Left colon (tissue), 2 donors: ENCODE results near the gene ZFP3. TPM values are rescaled to one million over a fixed set of nuclear protein-coding genes. Genes with fewer than 3 reads are reported as not detected.
A peak's percentile ranks its signal among the peaks of the same experiment; 100 is the strongest.
"Not testable (repeated sequence)": the region's sequence is repeated elsewhere in the genome, so short reads cannot be mapped to it uniquely, and the experiment has no call there.

ENCODE experiments used
- ATAC-seq: fragments of 200-7000 bp; cut with Tn5 transposase; one replicate; pipeline ENCODE4 v1.9.1; 2020; ENCODE audit warnings: mild to moderate bottlenecking, moderate library complexity
- DNase-seq, 2 donors: peaks; one replicate each; pipeline ENCODE4 v3.0.0-alpha.2; 2020
- intact Hi-C, 2 donors: fragments of 100-400 bp; cut with DNase I in 1 of 2; cut with micrococcal nuclease in 1 of 2; formaldehyde crosslinking; loops; one replicate each; pipeline versions ENCODE4 v1.11.2 to v1.14.0; 2022; cut with DNase I, micrococcal nuclease
- total RNA-seq, 2 donors: library from RNA; stranded (reverse); fragmentation: NEBNext Ultra II Directional; extraction: Animal tissue kit (Norgen Biotek cat#: 25700); gene quantifications; one replicate each; pipeline ENCODE4 v1.2.1, GENCODE V29; 2021
- donor health status: DM: no; HTN: no; CAD: no.
- donor health status: DM: yes; HTN: yes; CAD: no.

The ZFP3 gene
- total RNA-seq, 2 donors from 2014 or later, result 8.0 to 8.6 TPM

DNA sequence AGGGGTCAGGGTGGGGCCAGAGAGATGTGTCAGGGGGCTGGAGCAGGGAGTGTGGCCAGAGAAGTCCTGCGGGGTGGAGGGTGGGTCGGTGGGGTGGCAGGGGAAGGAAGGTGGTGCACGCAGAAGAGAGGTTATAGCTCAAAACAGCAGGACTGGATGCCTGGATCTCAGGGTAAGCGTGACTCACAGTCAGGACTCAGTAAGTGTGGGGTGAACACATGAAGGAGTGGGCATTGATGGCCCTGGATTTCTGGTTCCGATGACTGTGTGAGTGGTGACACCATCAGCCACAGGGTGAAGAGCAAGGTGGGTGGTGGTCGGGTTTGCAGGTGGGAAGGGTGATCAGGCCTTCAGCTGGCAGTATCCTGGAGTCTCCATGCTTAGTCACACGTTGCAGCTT, 43.8 kb downstream of the ZFP3 start:
- intact Hi-C loops, ATAC-seq: not testable (repeated sequence)
- peak in 1 of 2 donors; percentile 14 for DNase-seq

DNA sequence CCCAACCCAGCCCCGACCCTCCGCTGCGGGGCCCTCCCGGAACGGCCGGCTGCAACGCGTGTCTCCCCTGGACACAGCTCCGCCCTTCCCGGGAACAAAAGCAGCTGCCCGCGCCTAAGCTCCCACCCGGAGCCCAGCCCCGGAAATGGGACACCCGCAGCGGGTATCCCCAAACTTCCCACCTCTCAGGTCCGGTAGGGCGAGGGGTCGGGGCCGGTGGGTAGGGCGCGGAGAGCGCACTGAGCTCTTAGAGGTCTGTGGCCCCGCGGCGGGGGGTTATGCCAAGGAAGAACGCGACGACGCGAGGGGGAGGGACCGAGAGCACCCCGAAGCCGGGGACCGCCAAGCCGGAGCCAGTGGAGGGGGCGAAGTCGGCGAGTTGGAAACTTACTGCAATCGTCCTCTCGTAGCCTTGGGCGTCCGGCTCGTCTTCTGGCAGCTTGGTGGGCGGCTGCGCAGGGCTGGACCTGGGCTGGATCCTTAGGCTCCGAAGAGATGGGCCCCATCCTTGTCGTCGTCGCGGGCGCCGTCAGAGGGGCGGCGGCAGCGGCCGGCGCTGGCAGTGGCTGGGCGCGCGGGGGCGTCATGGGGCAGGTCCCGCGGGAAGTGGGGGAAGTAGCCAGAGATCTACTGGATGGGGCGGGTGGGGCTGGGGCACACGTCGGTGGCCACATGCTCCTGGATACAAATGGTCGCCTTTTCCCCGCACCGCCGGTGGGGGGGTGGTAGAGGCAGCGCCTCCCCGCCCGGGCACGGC, 44.5 kb downstream of the ZFP3 start:
- intact Hi-C loops, result no loop called here
- DNase-seq (peak; percentile 26 to 29), ATAC-seq (peak; percentile 82)

DNA sequence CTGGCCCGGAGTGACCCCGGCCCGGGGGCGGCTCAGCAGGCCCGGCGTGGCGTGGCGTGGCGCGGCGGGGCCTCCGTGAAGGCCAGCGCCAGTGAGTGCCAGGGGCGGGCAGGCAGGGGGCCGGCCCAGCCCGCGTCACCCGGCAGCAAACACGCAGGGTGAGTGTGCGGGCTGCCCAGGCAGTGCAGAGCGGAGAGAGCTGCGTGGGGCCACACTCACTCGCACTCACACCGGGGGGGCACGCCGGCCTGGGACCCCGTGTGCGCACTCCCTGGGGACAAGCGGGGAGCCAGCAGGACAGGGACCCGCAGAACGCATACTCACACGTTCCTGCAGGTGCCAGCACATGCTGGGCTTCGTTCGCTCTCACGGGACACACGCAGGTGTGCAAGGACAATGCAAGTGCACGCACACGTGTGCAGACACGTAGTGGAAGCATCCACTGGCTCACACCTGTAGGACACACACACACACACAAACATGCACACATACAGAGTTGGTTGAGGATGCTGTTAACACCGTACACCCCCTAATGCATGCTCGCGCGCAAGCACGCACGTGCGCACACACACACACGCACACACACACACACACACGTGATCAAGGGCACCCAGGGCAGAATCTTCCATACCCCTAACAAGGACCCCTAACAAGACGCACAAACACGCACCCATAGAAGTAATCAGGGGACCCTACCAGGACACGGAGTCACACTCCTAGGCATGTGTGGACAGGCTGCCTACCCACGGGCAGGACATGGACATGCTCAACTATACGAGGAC, 45.3 kb downstream of the ZFP3 start:
- DNase-seq (peak in 1 of 2 donors; percentile 20), ATAC-seq (peak; percentile 26)
- intact Hi-C loops, result no loop called here

DNA sequence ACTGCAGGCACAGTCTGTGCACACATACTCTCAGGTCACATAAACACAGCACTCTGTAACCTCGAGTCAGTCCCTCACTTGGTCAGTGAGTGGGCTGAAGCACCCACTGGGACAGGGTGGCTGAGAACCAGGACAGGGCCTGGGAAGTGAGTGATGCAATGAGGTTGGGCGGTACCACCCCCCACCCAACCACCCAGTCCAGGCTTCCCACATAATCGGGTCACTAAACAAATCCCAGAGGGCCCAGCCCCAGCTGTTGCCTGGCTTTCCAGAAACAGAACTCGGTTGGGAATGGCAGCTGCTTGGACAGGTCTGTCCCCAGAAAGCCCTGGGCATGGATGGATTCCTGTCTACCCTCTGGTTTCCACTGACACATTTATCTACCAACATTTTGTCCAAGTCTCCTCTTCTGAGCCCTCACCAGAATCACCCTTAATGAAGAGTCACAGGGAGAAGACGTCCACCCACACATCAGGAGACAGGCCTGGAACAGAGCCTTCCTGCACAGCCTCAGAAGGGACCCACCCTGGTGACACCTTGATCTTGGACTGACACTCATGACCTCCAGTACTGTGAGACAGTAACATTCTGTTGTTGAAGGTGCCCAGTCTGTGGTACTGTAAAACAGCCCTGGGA, 46.0 kb downstream of the ZFP3 start:
- DNase-seq, intact Hi-C loops, ATAC-seq: not testable (repeated sequence)

DNA sequence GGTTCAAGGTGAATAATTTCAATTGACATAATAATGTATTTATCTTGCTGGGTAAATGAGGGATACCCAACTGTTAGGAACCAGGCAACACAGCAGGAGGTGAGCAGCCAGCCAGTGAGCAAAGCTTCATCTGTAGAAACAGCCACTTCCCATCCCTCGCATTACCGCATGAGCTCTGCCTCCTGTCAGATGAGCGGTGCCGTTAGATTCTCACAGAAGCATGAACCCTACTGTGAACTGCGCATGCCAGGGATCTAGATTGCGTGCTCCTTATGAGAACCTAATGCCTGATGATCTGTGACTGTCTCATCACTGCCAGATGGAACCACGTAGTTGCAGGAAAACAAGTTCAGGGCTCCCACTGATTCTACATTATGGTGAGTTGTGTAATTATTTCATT, 46.6 kb downstream of the ZFP3 start:
- DNase-seq, intact Hi-C loops, ATAC-seq: not testable (repeated sequence)

DNA sequence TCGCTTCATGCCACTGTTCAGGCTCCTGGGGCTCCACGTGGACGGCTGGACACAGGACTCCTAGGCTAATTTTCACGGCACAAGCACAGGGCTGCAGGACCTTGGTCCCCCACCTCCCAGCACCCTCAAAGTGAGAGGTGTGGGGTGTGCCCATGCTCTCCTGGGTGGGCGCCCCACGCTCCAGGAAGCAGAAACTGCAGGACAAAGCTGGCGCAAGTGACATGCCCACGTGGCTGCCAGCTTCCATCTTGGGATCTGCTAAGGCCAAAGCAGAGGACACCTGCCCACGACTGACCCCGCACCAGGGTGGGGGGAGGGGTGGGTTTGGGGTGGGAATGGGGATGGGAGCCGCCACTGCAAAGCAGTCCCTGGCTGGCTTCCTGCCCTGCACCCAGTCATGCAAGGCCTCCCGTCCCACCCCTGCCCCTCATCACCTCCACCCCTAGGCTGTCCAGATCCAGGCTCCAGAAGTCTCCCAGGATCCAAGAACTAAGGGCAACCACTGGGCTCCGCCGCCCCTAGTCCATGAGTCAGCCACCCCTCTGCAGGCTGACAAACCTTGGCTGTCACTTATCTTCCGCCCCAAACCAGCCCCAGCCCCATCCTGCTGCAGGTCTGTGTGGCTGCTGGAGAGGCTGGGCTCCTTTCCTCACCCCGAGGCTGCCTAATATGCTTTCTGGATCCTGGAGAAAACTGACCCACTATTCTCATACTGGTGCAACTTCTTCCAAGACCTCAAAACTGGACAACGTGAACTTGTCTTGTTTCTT, 48.6 kb downstream of the ZFP3 start:
- intact Hi-C loops, result no loop called here
- DNase-seq (no peak), ATAC-seq (no peak)

DNA sequence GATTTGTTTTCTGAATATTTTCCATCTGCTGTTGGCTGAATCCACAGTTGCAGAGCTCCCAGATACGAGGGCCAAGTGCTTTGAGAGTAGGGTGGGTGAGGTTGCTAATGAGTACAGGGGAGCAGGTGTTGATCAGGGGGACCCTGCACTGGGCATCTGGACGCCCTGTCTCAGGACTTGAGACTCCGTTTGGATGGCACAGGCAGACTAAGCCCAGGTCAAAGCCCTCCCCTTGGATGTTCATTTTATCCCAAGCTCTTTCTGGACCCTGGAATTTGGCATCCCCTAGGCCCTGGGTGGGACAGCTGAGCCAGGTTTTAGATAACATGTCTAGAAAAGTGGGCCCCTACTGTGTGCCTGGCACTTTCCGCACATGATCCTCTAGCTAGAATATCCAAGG, 49.6 kb downstream of the ZFP3 start:
- ATAC-seq (no peak), DNase-seq (no peak)
- intact Hi-C loops, result no loop called here

DNA sequence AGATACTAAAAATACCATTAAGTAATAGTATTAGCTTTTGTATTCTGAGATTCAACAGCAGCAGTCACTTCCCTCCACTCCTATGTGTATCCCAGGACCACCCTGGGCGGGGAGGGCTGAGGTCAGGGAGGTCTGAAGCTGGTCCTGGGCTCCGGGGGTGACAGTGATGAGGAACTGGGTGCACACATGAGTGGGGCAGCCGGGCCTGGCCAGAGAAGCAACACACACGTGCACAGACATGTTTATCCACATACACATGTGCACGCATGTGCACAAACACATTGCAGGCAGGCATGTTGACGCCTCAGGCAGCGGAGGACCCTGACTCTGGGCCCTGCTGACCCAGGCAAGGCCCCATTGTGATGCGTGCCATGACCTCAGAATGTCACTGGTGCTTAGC, 50.1 kb downstream of the ZFP3 start:
- ATAC-seq, intact Hi-C loops, DNase-seq: not testable (repeated sequence)

DNA sequence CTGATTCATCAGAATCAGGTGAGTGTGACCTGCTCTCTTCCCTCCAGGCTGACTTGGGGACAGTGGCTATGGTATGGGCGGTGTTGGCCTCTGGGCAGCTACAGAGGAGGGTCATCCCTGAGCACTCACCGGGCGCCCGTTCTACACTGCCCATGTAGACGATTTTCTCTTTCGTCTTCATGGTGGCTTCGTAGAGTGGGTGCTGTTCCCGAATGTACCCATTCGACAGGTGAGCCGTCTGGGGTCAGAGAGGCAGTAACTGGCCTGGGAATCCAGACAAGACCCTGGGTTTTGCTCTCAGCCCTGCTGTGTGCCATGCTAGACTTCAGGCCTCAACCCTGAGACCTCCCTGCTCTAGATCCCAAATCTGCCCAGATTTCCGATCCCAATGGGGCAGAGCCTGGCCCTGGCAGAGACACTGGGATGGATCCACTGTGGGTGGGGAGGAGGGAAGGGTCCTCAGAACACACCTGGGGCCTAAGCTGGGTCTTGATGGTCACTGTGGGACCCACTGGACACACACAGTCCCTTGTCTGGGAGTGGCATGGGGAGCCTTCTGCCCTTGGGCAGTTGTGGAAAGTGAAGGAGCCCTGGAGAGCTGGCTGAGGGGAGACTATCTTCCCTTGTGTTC, 50.8 kb downstream of the ZFP3 start:
- intact Hi-C loops, result no loop called here
- ATAC-seq, result no peak
- peak in 1 of 2 donors; percentile 20 for DNase-seq

DNA sequence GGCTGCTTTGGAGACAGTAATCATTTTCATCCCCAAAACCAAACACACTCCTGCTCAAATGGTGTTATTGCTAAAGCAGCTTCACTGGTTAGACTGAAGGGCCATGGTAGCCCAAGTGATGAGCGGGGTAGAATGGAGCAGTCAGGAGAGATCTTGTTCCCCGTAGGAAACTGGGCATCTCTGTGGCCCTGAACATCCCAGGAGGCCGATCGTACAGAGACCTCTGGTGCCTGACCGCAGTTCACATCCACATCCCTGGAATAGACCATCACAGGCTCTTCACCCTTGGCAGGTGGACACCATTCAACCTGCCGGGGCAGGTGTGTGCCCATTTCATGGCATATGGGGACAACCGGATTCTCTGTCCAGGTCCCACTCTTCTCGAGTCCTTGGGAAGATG, 51.5 kb downstream of the ZFP3 start:
- DNase-seq, result peak in 1 of 2 donors; percentile 10
- intact Hi-C loops, ATAC-seq: not testable (repeated sequence)

DNA sequence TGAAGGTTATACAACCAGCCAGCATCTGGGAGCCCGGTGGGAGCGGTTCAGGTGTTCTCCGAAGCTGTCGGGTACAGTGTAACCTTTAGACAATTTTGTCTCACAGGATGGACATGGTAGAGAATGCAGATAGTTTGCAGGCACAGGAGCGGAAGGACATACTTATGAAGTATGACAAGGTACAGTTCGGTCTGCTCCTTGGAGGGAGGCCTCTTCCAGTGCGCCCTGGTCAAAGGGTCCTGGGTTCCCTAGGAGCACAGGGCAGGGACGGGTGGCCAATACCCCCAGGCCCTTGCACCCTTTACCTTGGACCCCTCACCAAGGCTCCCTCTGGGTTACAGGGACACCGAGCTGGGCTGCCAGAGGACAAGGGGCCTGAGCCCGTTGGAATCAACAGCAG, 52.0 kb downstream of the ZFP3 start:
- ATAC-seq, DNase-seq, intact Hi-C loops: not testable (repeated sequence)

DNA sequence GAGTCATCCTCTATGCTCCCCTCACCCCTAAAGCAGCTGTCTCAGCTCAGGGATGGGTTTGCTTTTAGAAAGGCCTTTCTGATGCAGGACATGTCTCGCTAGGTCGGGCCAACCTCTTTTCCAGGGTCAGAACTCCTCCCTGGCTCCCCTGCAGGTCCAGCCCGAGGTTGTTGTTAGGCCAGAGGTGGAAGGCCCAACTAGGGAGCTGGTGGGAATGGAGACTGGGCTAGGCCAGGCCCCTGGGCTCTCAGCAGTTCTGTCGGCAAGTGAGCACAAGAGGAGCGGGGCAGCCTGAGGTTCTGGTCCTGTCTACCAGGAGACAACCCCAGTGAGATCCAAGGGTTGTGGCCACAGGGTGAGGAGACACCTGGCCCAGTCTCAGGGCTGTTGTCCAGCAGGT, 52.4 kb downstream of the ZFP3 start:
- intact Hi-C loops, ATAC-seq, DNase-seq: not testable (repeated sequence)

DNA sequence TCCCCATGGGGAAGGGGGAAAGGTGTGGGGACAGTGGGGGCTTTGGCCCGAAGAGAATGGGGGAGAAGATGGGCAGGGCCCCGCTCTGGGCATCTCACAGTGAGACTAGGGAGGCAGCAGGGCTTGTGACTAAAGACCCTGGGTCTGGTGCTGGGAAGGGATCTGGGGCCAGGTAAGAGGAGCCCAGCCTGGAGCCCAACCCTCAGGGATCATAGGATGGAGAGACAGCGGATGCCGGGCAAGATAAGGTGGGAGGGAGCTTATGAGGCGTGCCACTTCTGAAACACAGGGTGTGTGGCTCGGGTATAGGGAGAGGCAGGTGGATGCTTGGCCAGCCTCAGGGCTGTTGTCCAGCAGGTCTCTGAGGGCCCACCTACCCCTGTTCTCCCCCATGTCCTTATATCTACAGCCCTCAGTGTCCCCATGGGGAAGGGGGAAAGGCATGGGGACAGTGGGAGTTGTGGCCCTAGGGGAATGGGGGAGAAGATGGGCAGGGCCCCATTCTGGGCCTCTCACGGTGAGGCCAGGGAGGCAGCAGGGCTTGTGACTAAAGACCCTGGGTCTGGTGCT, 53.0 kb downstream of the ZFP3 start:
- intact Hi-C loops, result no loop called here
- ATAC-seq (no peak), DNase-seq (no peak)

DNA sequence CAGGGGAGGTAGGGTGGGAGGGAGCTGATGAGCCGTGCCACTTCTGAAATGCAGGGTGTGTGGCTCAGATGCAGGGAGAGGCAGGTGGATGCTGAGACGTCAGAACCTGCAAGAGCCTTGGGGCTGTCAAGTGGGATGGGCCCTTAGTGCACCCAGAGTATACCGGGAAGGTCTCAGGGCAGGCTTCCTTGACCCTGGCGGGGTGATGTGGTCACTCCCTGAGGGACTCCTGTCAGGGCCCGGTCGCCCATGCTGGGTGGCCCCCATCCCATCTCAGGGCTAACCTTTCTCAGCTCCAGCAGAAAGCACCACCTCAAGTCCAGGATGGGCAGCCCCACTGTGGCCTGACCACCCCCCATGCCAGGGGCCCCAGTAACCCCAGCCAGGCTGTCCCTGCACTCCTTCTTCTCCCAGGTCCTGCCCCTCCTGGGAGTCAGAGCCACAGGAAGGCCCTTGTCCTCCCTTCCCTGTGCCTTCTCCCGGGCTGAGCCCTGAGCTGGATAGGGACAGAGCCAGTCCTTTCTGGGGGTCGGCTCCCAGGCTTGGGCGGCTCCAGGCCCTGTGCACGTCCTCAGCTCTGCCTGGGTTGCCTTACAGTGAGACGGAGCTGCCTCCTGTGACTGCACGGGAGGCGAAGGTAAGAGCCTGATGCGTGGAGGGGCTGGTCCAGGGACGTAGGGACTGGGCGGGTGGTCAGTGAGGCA, 53.7 kb downstream of the ZFP3 start:
- DNase-seq, ATAC-seq, intact Hi-C loops: not testable (repeated sequence)

DNA sequence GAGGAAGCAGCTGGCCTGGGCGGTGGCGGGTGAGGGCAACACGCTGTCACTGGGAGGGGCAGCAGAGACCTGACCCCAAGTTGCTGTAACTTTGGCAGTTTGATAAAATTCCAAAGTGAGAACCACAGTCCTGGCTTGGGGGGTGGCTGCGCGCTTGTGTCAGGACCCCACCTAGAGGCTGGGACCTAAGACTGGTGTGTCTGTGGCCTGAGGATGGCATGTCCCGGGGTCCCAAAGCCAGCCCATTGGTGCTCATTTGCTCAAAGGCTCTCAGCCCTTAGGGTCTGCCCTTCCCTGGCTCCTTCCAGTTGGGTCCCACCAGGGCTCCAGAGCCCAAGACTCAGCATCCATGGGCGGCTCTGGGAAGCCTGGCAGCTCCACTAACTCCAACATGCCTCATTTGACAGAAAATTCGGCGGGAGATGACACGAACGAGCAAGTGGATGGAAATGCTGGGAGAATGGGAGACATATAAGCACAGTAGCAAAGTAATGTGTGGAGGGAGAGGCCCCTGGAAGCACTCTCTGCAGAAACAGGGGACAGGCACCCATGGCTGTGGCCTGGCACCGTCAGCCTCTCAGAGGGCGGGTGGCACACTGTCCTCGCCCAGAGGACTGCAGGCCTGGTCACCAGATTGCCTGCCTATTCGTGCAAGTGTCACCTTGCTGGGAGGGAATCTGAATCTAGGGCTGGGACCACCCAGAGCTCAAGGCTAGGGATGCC, 54.4 kb downstream of the ZFP3 start:
- intact Hi-C loops, DNase-seq, ATAC-seq: not testable (repeated sequence)

DNA sequence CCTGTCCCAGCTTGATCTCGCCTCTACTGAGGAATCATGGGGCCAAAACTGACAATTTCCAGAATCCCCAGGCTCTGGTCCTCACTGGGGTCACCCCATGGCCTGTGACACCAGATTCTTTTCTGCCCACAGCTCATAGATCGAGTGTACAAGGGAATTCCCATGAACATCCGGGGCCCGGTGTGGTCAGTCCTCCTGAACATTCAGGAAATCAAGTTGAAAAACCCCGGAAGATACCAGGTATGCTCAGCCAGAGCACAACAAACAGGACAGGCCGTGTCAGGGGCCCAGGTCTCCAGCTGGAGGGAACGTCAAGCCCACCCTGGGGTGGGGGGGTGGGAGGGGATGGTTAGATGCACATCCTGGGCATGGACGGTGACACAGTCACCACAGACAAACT, 55.0 kb downstream of the ZFP3 start:
- intact Hi-C loops, result no loop called here
- DNase-seq, result no peak
- ATAC-seq, result no peak

DNA sequence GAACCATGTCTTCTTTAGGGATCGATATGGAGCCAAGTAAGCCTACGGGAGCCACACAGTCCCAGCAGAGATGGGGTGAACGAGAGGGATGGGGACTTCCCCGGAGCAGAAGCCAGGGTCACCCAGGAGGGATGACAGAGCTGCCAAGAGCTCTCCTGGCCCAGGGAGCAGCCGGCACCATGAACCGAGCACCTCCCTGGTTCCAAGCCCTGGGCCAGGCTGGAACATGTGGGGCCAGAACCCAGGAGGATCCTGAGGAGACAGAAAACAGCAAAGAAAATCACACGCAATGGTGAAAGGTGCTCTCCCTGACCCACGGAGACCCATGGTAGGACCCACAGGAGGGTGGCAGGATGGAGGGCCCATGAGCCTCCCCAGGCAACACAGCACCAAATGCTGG, 55.7 kb downstream of the ZFP3 start:
- ATAC-seq, DNase-seq, intact Hi-C loops: not testable (repeated sequence)
